ENCODE data around the gene SEMA3E.

The SEMA3E gene

DNA sequence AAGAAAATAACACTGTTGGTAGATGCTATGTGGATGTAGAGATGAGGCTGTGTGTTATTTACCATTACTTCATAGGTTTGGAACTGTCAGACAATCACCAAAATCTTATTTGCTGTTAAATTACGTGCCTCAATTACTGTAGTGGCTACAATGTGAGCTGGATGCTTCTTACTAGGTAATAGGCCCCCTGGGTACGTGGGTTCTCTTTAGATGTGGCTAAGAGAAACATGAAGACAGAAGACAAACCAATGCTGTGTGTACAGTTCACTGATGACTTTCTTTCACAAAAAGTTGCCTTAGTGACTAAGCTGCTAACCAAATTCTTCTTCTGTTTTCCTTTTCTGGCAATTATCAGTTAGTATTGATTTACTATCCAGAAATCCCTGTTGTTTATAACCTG is 144.6 kb downstream of the SEMA3E start:
- Histone ChIP-seq H3K9ac (no peak overlapping the region), H3K4me1 (ENCODE audit: low read depth, poor library complexity, severe bottlenecking) (no peaks in the 10 kb centered on the region), H3K4me2 (no peak overlapping the region), H3K27ac (no peak overlapping the region), H3K27me3 (ENCODE audit: insufficient read depth, low read depth) (no peaks in the 10 kb centered on the region), H2AFZ (ENCODE audit: low read depth) (no peak overlapping the region), H3K4me3 (IDR thresholded peaks at IDR 0.05; ENCODE audit: insufficient read depth, low read depth, low read length) (no peak overlapping the region), H4K20me1 (ENCODE audit: insufficient read depth) (no peaks in the 10 kb centered on the region), H3K36me3 (ENCODE audit: insufficient read depth) (no peaks in the 10 kb centered on the region), H3K79me2 (ENCODE audit: insufficient read depth, low read depth) (no peaks in the 10 kb centered on the region)
- TF ChIP-seq, protein P1, sequence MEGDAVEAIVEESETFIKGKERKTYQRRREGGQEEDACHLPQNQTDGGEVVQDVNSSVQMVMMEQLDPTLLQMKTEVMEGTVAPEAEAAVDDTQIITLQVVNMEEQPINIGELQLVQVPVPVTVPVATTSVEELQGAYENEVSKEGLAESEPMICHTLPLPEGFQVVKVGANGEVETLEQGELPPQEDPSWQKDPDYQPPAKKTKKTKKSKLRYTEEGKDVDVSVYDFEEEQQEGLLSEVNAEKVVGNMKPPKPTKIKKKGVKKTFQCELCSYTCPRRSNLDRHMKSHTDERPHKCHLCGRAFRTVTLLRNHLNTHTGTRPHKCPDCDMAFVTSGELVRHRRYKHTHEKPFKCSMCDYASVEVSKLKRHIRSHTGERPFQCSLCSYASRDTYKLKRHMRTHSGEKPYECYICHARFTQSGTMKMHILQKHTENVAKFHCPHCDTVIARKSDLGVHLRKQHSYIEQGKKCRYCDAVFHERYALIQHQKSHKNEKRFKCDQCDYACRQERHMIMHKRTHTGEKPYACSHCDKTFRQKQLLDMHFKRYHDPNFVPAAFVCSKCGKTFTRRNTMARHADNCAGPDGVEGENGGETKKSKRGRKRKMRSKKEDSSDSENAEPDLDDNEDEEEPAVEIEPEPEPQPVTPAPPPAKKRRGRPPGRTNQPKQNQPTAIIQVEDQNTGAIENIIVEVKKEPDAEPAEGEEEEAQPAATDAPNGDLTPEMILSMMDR (conservative IDR thresholded peaks at IDR 0.05; ENCODE audit: low read depth, low read length), result no peak

DNA sequence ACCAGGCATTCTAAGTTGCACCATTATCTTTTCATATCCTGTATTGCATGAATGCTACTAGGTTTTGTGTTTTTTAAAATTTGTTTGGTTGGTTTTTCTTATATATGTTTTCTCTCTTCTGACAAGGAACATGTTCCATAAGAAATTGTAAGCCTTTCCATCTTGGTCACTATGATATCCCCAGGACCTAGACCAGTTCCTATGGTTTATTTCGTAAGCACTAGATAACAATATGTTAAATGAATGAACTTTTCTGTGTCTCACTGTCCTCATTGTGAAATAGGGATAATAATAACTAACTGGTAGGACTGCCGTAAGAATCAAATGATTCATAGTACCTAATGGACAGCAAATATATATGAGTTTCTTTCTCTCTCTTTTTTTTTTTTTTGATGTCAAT is 146.3 kb downstream of the SEMA3E start:
- Histone ChIP-seq H3K36me3 (ENCODE audit: insufficient read depth) (no peaks in the 10 kb centered on the region), H3K27ac (no peak overlapping the region), H3K9ac (no peak overlapping the region), H4K20me1 (ENCODE audit: insufficient read depth) (no peaks in the 10 kb centered on the region), H3K4me3 (IDR thresholded peaks at IDR 0.05; ENCODE audit: insufficient read depth, low read depth, low read length) (no peak overlapping the region), H3K27me3 (ENCODE audit: insufficient read depth, low read depth) (no peaks in the 10 kb centered on the region), H3K4me1 (ENCODE audit: low read depth, poor library complexity, severe bottlenecking) (no peaks in the 10 kb centered on the region), H3K79me2 (ENCODE audit: insufficient read depth, low read depth) (no peaks in the 10 kb centered on the region), H2AFZ (ENCODE audit: low read depth) (no peak overlapping the region), H3K4me2 (no peak overlapping the region)
- TF ChIP-seq, protein P1 (conservative IDR thresholded peaks at IDR 0.05; ENCODE audit: low read depth, low read length), result no peak

DNA sequence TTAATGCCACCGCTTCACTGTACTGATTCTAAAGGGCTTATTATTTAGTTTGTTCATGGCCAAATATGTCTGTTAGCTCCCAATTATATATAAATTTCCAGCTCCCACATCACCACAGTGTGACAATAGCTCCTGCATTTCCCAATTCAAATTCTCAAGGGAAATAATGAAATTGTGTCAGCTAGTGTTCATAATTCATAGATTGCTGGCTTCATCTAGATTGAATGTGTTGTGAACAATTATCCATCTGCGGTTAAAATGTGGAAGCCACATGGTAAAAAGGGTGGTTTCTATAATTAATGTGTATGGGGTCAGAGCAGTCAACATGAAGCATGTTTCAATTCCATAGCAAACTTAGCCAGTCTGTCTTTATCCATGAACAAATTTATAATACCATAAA is 154.3 kb downstream of the SEMA3E start:
- H3K27ac ChIP-seq, result no peak overlapping the region
- H3K4me2 ChIP-seq, result no peak overlapping the region
- no peak overlapping the region for H3K9ac ChIP-seq
- H4K20me1 ChIP-seq (ENCODE audit: insufficient read depth), result no peaks in the 10 kb centered on the region
- H3K4me3 ChIP-seq (IDR thresholded peaks at IDR 0.05; ENCODE audit: insufficient read depth, low read depth, low read length), result no peak overlapping the region
- no peaks in the 10 kb centered on the region for H3K27me3 ChIP-seq (ENCODE audit: insufficient read depth, low read depth)
- H3K4me1 ChIP-seq (ENCODE audit: low read depth, poor library complexity, severe bottlenecking), result no peaks in the 10 kb centered on the region
- TF ChIP-seq, protein P1 (conservative IDR thresholded peaks at IDR 0.05; ENCODE audit: low read depth, low read length), result no peak
- no peaks in the 10 kb centered on the region for H3K36me3 ChIP-seq (ENCODE audit: insufficient read depth)
- no peak overlapping the region for H2AFZ ChIP-seq (ENCODE audit: low read depth)
- H3K79me2 ChIP-seq (ENCODE audit: insufficient read depth, low read depth), result no peaks in the 10 kb centered on the region

DNA sequence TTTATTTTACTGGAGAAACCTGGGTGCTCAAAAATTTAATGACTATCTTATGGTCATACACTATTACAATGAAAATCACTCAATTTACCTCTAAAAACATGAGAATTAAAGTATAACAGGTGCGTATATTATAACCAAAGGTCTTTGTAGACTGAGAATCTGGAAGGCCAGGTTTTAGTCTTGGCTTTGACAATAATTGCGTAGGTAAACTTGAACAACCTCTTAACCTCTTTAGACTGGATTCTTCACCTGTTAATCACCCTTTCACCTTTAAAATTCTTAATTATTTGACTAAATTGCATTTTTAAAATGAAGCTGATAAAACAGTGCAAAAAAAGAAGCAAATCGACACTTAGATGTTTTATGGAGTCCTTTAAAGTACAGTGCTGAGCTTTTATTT is 156.1 kb downstream of the SEMA3E start:
- H4K20me1 ChIP-seq (ENCODE audit: insufficient read depth), result no peaks in the 10 kb centered on the region
- H3K36me3 ChIP-seq (ENCODE audit: insufficient read depth), result no peaks in the 10 kb centered on the region
- no peak overlapping the region for H3K27ac ChIP-seq
- no peak overlapping the region for H3K4me3 ChIP-seq (IDR thresholded peaks at IDR 0.05; ENCODE audit: insufficient read depth, low read depth, low read length)
- H3K27me3 ChIP-seq (ENCODE audit: insufficient read depth, low read depth), result no peaks in the 10 kb centered on the region
- H3K4me2 ChIP-seq, result no peak overlapping the region
- H3K9ac ChIP-seq, result no peak overlapping the region
- TF ChIP-seq, protein P1 (conservative IDR thresholded peaks at IDR 0.05; ENCODE audit: low read depth, low read length), result no peak
- no peak overlapping the region for H2AFZ ChIP-seq (ENCODE audit: low read depth)
- H3K4me1 ChIP-seq (ENCODE audit: low read depth, poor library complexity, severe bottlenecking), result no peaks in the 10 kb centered on the region
- H3K79me2 ChIP-seq (ENCODE audit: insufficient read depth, low read depth), result no peaks in the 10 kb centered on the region

All from KMS-11 (cell line).